WTC11 (cell line): ENCODE data around the gene AMOTL1. TPM values are rescaled to one million over a fixed set of nuclear protein-coding genes. Genes with fewer than 3 reads are reported as not detected.

Experiments
- ATAC-seq: fragments of 200-7000 bp; cut with Tn5 transposase; 2 replicates; pipeline ENCODE4 v1.10.0; 2021; ENCODE audit warnings: mild to moderate bottlenecking, moderate library complexity
- CTCF ChIA-PET: fragments of 300-600 bp; sonication (Branson Sonifier 250); formaldehyde crosslinking; loops from one replicate; lab custom pipeline; 2021; ENCODE audit warnings: antibody characterized with exemption; lab: Charles Lee
- POLR2A ChIA-PET: fragments of 350-600 bp; sonication (Branson Sonifier 250); formaldehyde crosslinking; loops from one replicate; lab custom pipeline; 2021; ENCODE audit warnings: antibody characterized with exemption; lab: Charles Lee
- DNase-seq: peaks from one replicate; pipeline ENCODE4 v3.0.0; 2021; ENCODE audit warnings: low spot score
- H3K27ac Mint-ChIP-seq: 2 replicates; pipeline ENCODE4 v1.8.0; 2021; ENCODE audit warnings: mixed read lengths
- H3K27me3 Mint-ChIP-seq: 2 replicates; pipeline ENCODE4 v1.8.0; 2021; ENCODE audit warnings: low read depth, mild to moderate bottlenecking, moderate library complexity, mixed read lengths
- H3K36me3 Mint-ChIP-seq: 2 replicates; pipeline ENCODE4 v1.8.0; 2021; ENCODE audit warnings: mixed read lengths
- H3K4me1 Mint-ChIP-seq: 2 replicates; pipeline ENCODE4 v1.8.0; 2022; ENCODE audit warnings: mixed read lengths
- H3K4me3 Mint-ChIP-seq: 2 replicates; pipeline ENCODE4 v1.8.0; 2021; ENCODE audit warnings: mild to moderate bottlenecking, moderate library complexity, mixed read lengths
- H3K9me3 Mint-ChIP-seq: 2 replicates; pipeline ENCODE4 v1.8.0; 2021; ENCODE audit warnings: mixed read lengths
- ATF1 ChIP-seq: sonication (generic); formaldehyde crosslinking; IDR thresholded peaks from 2 replicates; pipeline ENCODE4 v1.8.1; 2023; ENCODE audit warnings: mild to moderate bottlenecking, moderate library complexity, missing genetic modification reagents
- CREB1 ChIP-seq: sonication (generic); formaldehyde crosslinking; IDR thresholded peaks from 2 replicates; pipeline ENCODE4 v1.8.0; 2023; ENCODE audit warnings: mild to moderate bottlenecking, missing genetic modification reagents
- CTCF ChIP-seq: fragments of 200-600 bp; IDR thresholded peaks from 2 replicates; pipeline ENCODE4 v1.8.0; 2022; ENCODE audit warnings: antibody characterized with exemption
- EMX1 ChIP-seq: fragments of 250-450 bp; sonication (Bioruptor Pico); IDR thresholded peaks from 2 replicates; pipeline ENCODE4 v1.8.0; 2021; ENCODE audit warnings: mild to moderate bottlenecking
- ERG ChIP-seq: fragments of 250-450 bp; sonication (Bioruptor Pico); IDR thresholded peaks from 2 replicates; pipeline ENCODE4 v1.8.0; 2021; ENCODE audit warnings: mild to moderate bottlenecking
- FOXP1 ChIP-seq: sonication (generic); formaldehyde crosslinking; IDR thresholded peaks from 2 replicates; pipeline ENCODE4 v1.8.0; 2022; ENCODE audit warnings: missing genetic modification reagents, mild to moderate bottlenecking, moderate library complexity, borderline replicate concordance
- IRF2 ChIP-seq: sonication (generic); formaldehyde crosslinking; IDR thresholded peaks from 2 replicates; pipeline ENCODE4 v1.8.0; 2022; ENCODE audit warnings: low read depth, missing genetic modification reagents, borderline replicate concordance
- SMAD3 ChIP-seq: sonication (generic); formaldehyde crosslinking; IDR thresholded peaks from 2 replicates; pipeline ENCODE4 v1.8.0; 2022; ENCODE audit warnings: missing genetic modification reagents, mild to moderate bottlenecking, borderline replicate concordance
- ZNF138 ChIP-seq: sonication (generic); formaldehyde crosslinking; conservative IDR thresholded peaks from 2 replicates; pipeline ENCODE4 v1.8.1; 2022; ENCODE audit warnings: mild to moderate bottlenecking, moderate library complexity, missing genetic modification reagents
- ZNF263 ChIP-seq: sonication (generic); formaldehyde crosslinking; IDR thresholded peaks from 2 replicates; pipeline ENCODE4 v1.8.1; 2022; ENCODE audit warnings: low read depth, mild to moderate bottlenecking, moderate library complexity, missing genetic modification reagents
- ZNF317 ChIP-seq: sonication (generic); formaldehyde crosslinking; IDR thresholded peaks from 2 replicates; pipeline ENCODE4 v1.8.1; 2023; ENCODE audit warnings: low read depth, mild to moderate bottlenecking, moderate library complexity, missing genetic modification reagents, borderline replicate concordance
- total RNA-seq: library from RNA; stranded (reverse); gene quantifications from 3 replicates; pipeline ENCODE4 v1.2.3, GENCODE V29; 2021
- TF ChIP-seq, protein P1 (sequence below): fragments of 250-450 bp; sonication (Bioruptor Pico); IDR thresholded peaks from 2 replicates; pipeline ENCODE4 v2.1.2; 2022; ENCODE audit warnings: mild to moderate bottlenecking, moderate library complexity
- TF ChIP-seq, protein P2 (sequence below): sonication (generic); formaldehyde crosslinking; IDR thresholded peaks from 2 replicates; pipeline ENCODE4 v1.8.1; 2023; ENCODE audit warnings: mild to moderate bottlenecking, moderate library complexity, missing genetic modification reagents
- TF ChIP-seq, protein P3 (sequence below): sonication (generic); formaldehyde crosslinking; IDR thresholded peaks from 2 replicates; pipeline ENCODE4 v1.8.1; 2022; ENCODE audit warnings: low read depth, missing genetic modification reagents, borderline replicate concordance
- TF ChIP-seq, protein P4 (sequence below): sonication (generic); formaldehyde crosslinking; IDR thresholded peaks from 2 replicates; pipeline ENCODE4 v1.8.1; 2022; ENCODE audit warnings: low read depth, mild to moderate bottlenecking, moderate library complexity, missing genetic modification reagents, borderline replicate concordance
- TF ChIP-seq, protein P5 (sequence below): sonication (generic); formaldehyde crosslinking; IDR thresholded peaks from 2 replicates; pipeline ENCODE4 v1.8.0; 2022; ENCODE audit warnings: mild to moderate bottlenecking, missing genetic modification reagents
- TF ChIP-seq, protein P6 (sequence below): sonication (generic); formaldehyde crosslinking; IDR thresholded peaks from 2 replicates; pipeline ENCODE4 v1.8.1; 2022; ENCODE audit warnings: mild to moderate bottlenecking, missing genetic modification reagents, moderate library complexity, borderline replicate concordance
- TF ChIP-seq, protein P7 (sequence below): sonication (generic); formaldehyde crosslinking; IDR thresholded peaks from 2 replicates; pipeline ENCODE4 v1.8.1; 2023; ENCODE audit warnings: mild to moderate bottlenecking, missing genetic modification reagents
- TF ChIP-seq, protein P8 (sequence below): sonication (generic); formaldehyde crosslinking; IDR thresholded peaks from 2 replicates; pipeline ENCODE4 v1.8.0; 2022; ENCODE audit warnings: mild to moderate bottlenecking, missing genetic modification reagents

The AMOTL1 gene
- total RNA-seq, 1 experiment from 2014 or later = 39.8 TPM

DNA sequence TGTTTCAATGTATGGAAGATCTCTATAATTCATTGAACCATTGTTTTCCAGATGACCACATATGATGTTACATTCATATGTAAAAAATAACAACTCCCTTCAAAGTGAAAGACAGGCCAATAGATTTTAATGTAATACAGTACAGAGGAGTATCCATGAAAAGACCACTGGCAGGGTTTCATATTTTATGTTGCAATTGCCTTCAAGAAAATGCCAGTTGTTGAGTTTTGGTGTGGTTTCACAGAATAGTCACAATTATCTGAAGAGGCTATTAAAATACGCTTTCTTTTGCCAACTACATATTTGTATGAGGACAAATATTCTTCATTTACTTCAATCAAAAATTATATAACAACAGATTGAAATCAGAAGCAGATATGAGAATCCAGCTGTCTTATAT, 14.3 kb downstream of the AMOTL1 start (continued):
- TF ChIP-seq, protein P1, sequence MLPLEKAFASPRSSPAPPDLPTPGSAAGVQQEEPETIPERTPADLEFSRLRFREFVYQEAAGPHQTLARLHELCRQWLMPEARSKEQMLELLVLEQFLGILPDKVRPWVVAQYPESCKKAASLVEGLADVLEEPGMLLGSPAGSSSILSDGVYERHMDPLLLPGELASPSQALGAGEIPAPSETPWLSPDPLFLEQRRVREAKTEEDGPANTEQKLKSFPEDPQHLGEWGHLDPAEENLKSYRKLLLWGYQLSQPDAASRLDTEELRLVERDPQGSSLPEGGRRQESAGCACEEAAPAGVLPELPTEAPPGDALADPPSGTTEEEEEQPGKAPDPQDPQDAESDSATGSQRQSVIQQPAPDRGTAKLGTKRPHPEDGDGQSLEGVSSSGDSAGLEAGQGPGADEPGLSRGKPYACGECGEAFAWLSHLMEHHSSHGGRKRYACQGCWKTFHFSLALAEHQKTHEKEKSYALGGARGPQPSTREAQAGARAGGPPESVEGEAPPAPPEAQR = no peak
- TF ChIP-seq EMX1 (no peak), ZNF138 (CRISPR knock-in tag) (no peak)
- TF ChIP-seq, protein P2, sequence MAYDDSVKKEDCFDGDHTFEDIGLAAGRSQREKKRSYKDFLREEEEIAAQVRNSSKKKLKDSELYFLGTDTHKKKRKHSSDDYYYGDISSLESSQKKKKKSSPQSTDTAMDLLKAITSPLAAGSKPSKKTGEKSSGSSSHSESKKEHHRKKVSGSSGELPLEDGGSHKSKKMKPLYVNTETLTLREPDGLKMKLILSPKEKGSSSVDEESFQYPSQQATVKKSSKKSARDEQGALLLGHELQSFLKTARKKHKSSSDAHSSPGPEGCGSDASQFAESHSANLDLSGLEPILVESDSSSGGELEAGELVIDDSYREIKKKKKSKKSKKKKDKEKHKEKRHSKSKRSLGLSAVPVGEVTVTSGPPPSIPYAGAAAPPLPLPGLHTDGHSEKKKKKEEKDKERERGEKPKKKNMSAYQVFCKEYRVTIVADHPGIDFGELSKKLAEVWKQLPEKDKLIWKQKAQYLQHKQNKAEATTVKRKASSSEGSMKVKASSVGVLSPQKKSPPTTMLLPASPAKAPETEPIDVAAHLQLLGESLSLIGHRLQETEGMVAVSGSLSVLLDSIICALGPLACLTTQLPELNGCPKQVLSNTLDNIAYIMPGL = no peak

GRCh38 chr11:94784884-94785283, 16.7 kb downstream of the AMOTL1 start:
- POLR2A ChIA-PET = no interaction called here
- Mint-ChIP-seq H3K9me3 (no peaks in the 10 kb centered on the region), H3K27ac (no peak overlapping the region), H3K4me1 (peaks cover 71% of the 10 kb centered on the region), H3K4me3 (no peak overlapping the region), H3K27me3 (no peaks in the 10 kb centered on the region), H3K36me3 (no peaks in the 10 kb centered on the region)
- no peak for ATAC-seq
- DNase-seq = no peak
- CTCF ChIA-PET = interaction anchor here (1.1 to 2.7 kb wide), 3 partner anchors 44 to 162 kb away, joined by 3 to 12 read pairs (median 8); no protein-coding TSS in a partner anchor
- TF ChIP-seq ZNF317 (no peak), SMAD3 (no peak), FOXP1 (CRISPR knock-in tag) (no peak), IRF2 (CRISPR knock-in tag) (no peak), ZNF263 (CRISPR knock-in tag) (no peak), CTCF (no peak), ERG (no peak), CREB1 (no peak), ATF1 (no peak)
- TF ChIP-seq, protein P3, sequence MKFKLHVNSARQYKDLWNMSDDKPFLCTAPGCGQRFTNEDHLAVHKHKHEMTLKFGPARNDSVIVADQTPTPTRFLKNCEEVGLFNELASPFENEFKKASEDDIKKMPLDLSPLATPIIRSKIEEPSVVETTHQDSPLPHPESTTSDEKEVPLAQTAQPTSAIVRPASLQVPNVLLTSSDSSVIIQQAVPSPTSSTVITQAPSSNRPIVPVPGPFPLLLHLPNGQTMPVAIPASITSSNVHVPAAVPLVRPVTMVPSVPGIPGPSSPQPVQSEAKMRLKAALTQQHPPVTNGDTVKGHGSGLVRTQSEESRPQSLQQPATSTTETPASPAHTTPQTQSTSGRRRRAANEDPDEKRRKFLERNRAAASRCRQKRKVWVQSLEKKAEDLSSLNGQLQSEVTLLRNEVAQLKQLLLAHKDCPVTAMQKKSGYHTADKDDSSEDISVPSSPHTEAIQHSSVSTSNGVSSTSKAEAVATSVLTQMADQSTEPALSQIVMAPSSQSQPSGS (CRISPR knock-in tag) = no peak
- TF ChIP-seq, protein P4, sequence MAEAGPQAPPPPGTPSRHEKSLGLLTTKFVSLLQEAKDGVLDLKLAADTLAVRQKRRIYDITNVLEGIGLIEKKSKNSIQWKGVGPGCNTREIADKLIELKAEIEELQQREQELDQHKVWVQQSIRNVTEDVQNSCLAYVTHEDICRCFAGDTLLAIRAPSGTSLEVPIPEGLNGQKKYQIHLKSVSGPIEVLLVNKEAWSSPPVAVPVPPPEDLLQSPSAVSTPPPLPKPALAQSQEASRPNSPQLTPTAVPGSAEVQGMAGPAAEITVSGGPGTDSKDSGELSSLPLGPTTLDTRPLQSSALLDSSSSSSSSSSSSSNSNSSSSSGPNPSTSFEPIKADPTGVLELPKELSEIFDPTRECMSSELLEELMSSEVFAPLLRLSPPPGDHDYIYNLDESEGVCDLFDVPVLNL = no peak
- TF ChIP-seq, protein P1 = no peak
- TF ChIP-seq, protein P5, sequence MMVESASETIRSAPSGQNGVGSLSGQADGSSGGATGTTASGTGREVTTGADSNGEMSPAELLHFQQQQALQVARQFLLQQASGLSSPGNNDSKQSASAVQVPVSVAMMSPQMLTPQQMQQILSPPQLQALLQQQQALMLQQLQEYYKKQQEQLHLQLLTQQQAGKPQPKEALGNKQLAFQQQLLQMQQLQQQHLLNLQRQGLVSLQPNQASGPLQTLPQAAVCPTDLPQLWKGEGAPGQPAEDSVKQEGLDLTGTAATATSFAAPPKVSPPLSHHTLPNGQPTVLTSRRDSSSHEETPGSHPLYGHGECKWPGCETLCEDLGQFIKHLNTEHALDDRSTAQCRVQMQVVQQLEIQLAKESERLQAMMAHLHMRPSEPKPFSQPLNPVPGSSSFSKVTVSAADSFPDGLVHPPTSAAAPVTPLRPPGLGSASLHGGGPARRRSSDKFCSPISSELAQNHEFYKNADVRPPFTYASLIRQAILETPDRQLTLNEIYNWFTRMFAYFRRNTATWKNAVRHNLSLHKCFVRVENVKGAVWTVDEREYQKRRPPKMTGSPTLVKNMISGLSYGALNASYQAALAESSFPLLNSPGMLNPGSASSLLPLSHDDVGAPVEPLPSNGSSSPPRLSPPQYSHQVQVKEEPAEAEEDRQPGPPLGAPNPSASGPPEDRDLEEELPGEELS (CRISPR knock-in tag) = no peak
- TF ChIP-seq, protein P6, sequence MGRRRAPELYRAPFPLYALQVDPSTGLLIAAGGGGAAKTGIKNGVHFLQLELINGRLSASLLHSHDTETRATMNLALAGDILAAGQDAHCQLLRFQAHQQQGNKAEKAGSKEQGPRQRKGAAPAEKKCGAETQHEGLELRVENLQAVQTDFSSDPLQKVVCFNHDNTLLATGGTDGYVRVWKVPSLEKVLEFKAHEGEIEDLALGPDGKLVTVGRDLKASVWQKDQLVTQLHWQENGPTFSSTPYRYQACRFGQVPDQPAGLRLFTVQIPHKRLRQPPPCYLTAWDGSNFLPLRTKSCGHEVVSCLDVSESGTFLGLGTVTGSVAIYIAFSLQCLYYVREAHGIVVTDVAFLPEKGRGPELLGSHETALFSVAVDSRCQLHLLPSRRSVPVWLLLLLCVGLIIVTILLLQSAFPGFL (CRISPR knock-in tag) = no peak
- TF ChIP-seq, protein P7, sequence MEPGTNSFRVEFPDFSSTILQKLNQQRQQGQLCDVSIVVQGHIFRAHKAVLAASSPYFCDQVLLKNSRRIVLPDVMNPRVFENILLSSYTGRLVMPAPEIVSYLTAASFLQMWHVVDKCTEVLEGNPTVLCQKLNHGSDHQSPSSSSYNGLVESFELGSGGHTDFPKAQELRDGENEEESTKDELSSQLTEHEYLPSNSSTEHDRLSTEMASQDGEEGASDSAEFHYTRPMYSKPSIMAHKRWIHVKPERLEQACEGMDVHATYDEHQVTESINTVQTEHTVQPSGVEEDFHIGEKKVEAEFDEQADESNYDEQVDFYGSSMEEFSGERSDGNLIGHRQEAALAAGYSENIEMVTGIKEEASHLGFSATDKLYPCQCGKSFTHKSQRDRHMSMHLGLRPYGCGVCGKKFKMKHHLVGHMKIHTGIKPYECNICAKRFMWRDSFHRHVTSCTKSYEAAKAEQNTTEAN (CRISPR knock-in tag) = no peak
- TF ChIP-seq, protein P8, sequence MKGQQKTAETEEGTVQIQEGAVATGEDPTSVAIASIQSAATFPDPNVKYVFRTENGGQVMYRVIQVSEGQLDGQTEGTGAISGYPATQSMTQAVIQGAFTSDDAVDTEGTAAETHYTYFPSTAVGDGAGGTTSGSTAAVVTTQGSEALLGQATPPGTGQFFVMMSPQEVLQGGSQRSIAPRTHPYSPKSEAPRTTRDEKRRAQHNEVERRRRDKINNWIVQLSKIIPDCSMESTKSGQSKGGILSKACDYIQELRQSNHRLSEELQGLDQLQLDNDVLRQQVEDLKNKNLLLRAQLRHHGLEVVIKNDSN = no peak
